G401 (cell line): ENCODE results near the gene DISP3. TPM values are rescaled to one million over a fixed set of nuclear protein-coding genes. Genes with fewer than 3 reads are reported as not detected.

Experiments
- DNase-seq: peaks from one replicate; pipeline ENCODE4 v3.0.0-alpha.2; 2015; ENCODE audit warnings: low spot score
- in situ Hi-C: cut with HindIII; loops from 2 replicates; pipeline ENCODE4 v1.10.0; 2016; ENCODE audit warnings: low sequenced_read_pairs, mixed read lengths
- total RNA-seq: library from RNA; depleted of rRNA; stranded (reverse); fragments of >200 nt; shearing (Covaris generic); gene quantifications from 2 replicates; pipeline ENCODE4 v1.2.3, GENCODE V29; 2014

DISP3 gene
- total RNA-seq, 1 experiment from 2014 or later, result not detected

DNA sequence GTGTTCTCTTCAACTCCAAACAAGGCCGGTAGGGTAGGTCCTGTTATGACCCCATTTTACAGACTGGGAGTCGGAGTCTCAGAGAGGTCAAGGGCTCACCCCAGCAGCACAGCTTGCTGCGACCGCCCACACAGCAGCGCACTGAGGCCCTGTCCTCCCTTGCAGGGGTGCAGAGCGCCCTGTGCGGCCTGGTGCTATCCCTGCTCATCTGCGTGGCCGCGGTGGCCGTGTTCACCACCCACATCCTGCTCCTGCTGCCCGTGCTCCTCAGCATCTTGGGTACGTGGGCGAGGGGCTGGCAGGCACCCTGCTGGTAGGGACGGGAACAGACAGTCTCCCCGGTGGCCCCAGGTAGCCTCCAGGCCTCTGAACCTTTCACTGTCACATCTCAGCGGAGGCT is 55.9 kb downstream of the DISP3 start:
- in situ Hi-C loops, result no loop called here
- no peak for DNase-seq

DNA sequence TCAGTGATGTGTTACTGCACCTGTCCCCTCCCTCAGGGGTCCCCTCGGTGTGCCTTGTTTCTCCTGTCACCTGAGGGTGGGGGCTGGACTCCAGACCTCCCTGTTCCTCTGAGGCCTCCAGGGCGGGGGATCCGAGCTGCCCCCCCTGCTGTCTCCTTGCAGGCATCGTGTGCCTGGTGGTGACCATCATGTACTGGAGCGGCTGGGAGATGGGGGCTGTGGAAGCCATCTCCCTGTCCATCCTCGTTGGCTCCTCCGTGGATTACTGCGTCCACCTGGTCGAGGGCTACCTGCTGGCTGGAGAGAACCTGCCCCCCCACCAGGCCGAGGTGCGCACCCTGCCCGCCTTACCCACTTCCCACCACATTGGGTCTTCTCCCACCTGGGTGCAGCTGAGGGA is 56.4 kb downstream of the DISP3 start:
- DNase-seq, result no peak
- in situ Hi-C loops, result no loop called here

DNA sequence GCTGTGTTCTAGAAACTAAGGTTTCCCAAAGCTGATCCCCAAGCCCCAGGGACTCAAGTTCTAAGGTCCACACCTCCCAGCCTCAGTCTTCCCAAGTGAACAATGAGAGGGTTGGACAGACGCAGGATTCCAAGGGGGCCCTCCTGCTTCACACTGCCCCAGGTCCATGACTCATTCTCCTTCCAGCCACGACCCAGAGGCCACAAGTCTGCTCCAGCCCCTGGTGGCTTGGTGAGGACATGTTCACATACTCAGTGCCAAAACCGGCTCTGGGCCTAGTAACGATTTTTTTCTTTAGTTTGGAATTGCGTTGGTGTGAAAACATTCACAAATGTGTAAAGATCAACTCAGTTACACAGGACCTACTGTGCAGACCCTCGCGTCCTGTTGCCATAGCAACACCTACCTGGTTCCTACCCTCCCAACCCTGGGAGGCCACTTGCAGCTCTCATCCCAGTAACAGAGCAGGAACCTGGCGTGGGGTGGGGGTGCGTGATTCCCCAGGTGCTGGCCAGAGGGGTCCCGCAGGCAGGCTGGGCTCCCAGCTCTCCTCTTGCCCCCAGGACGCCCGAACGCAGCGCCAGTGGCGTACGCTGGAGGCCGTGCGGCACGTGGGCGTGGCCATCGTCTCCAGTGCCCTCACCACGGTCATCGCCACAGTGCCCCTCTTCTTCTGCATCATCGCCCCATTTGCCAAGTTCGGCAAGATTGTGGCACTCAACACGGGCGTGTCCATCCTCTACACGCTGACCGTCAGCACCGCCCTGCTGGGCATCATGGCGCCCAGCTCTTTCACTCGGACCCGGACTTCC is 57.0 kb downstream of the DISP3 start:
- in situ Hi-C loops, result no loop called here
- no peak for DNase-seq

- DNase-seq, result no peak
- in situ Hi-C loops, result no loop called here
These were observed 57.8 kb downstream of the DISP3 start for GRCh38 chr1:11536573-11537379.

DNA sequence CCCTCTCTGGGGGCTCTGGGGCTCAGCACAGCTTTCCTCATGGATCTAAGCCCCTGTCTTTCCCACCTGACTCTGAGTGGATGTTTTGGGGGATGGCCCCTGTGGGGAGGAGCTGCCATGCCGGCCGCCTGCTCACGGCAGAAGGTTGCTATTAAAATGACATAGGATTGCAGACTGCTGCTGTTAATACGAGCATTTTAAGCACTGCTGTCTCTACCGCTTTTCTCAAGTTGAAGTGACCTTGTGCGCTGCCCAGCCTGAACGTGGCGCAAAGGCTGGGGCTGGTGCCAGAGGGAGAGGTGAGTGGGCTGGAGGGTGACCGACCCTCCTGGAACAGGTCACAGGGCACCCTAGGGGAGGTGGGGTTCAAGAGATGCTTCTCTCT is 58.4 kb downstream of the DISP3 start:
- no peak for DNase-seq

GRCh38 chr1:11537854-11538591 is 59.1 kb downstream of the DISP3 start:
- in situ Hi-C loops, result no loop called here
- no peak for DNase-seq

More for the DNA sequence above, 58.4 kb downstream of the DISP3 start:
- in situ Hi-C loops, result no loop called here

DNA sequence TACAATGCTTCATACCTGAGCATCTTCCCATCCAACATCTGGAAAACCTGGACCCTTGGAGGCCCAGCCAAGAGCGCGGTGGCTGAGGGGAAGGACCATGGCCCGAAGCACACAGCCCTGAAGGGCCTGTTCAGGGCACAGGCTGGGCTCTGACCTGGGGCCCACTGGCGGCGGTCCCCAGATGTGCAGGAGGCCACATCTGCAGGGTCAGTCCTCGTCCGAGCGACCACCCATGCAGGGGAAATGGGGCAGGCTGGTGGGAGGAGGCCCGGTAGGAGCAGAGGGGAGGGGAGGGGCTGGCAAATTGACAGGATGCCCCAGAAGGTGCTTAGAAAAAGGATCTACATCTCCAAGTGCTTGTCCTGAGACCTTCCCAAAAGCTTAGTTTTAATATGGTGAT is 59.9 kb downstream of the DISP3 start:
- DNase-seq, result no peak
- in situ Hi-C loops, result no loop called here

DNA sequence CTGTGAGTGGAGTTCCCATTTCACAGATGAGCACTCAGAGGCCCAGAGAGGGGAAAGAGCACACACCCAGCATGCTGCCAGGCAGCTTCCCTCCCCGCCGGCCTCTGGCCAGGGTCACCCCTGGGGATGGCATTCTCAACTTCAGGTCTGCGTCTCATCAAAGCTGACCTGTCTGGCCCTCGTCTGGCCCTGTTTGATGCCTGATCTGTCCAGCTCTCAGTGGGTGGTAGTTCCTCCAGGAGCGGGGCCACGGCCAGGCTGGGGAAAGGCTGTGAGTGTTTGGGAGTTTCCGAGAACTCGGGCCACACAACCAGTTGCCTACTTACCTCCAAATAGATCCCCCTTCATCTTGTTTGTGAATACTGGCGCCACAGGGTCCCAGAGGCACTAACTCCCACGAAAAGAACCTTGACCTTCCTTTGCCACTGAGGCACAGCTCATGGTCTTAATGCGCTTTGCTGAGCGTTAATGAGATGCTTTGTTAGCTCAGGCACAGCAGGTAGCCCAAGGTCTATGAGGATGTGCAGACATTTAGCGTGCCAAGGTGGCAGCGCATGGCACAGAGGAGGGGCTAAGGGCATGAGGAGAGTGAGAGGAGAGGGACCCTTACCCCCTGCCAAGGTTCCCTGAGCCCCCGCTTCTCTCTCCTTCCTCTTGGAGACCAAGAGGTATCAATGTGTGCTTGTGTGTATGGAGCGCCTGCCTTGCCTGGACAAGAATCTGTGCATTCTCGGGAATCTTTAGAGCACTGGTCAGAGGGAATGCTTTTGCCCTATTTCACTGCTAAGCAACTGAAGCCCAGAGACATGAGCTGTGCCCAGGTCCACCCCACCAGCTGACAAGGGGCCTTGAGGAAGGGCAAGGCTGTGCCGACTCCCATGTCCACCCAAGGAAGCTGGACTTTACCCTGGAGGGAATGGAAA is 61.2 kb downstream of the DISP3 start:
- in situ Hi-C loops, result no loop called here
- DNase-seq, result no peak

DNA sequence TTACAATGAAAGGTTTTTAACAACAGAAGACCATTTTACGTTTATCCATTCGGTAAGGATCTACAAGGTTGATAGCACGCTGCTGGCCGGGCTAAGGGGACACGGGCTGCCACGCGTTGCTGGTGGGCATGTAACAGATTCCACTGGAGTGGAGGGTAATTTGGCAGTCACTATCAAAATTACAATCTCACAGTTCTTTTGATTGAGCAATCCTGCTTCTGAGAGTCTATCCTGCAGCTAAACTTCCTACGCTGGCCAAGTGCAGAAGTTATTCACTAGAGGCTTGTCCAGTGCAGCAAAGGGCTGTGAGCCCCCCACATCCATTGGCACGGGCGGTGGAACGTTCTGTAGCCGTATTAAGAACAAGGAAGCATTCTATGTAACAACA is 61.8 kb downstream of the DISP3 start:
- in situ Hi-C loops, result no loop called here
- DNase-seq, result no peak

- DNase-seq, result no peak
- in situ Hi-C loops, result no loop called here
These were observed 62.3 kb downstream of the DISP3 start for GRCh38 chr1:11541236-11541635.

- no peak for DNase-seq
- in situ Hi-C loops, result no loop called here
These were observed 63.0 kb downstream of the DISP3 start for GRCh38 chr1:11541956-11542355.

DNA sequence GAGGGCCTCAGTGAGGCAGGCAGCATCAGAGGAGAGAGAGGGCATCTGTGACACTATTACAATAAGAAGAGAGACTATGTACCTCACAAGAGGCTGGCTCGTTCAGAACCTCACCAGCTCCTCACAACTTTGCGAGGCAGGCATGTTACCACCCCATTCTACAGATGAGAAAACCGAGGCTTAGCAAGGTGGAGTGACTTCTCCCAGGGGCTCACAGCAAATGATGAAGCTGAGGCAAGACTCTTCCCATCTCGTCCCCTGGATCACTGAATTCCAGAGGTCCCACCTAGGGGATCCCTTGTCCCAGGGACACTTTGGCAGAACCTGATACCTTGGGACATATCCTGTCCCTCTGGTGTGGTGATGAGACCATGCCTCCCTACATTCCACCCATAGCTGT is 64.4 kb downstream of the DISP3 start:
- DNase-seq, result no peak
- in situ Hi-C loops, result no loop called here

DNA sequence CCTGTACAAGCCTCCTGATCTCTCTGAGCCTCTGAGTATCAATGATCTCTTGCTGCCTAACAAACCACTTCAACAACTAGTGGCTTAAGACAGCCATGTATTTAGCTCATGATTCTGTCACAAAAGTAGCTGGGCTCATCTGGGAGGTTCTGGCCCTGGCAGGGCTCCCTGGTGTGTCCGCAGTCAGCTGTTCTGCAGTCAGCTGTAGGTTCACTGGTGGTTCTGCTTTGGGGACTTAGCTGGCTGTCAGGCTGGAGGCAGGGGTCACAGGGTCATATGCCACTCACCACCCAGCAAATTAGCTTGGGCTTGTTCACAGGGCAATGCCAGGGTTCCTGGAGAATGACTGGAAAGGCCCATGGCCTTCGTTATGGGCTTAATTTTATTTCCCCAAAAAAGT is 64.8 kb downstream of the DISP3 start:
- no peak for DNase-seq
- in situ Hi-C loops, result no loop called here

DNA sequence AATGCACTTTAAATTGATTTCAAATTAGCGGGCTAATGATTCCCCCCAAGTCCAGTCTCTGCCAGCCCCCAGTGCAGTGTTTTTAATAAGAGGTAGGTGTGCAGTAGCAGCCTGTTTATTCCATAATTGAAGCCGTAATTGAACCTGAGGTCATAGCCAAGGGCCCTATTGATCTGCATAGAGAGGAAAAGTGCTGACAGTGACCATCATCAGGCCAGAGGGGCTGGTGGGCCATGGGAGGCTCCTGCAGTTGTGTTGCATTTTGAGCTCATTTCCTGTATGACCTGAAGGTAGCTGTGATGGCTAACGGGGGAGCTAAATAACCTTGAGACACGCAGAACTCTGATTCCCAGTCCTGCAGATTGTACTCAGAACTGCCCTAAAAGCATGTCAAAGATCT is 67.5 kb downstream of the DISP3 start:
- DNase-seq, result no peak
- in situ Hi-C loops, result no loop called here

DNA sequence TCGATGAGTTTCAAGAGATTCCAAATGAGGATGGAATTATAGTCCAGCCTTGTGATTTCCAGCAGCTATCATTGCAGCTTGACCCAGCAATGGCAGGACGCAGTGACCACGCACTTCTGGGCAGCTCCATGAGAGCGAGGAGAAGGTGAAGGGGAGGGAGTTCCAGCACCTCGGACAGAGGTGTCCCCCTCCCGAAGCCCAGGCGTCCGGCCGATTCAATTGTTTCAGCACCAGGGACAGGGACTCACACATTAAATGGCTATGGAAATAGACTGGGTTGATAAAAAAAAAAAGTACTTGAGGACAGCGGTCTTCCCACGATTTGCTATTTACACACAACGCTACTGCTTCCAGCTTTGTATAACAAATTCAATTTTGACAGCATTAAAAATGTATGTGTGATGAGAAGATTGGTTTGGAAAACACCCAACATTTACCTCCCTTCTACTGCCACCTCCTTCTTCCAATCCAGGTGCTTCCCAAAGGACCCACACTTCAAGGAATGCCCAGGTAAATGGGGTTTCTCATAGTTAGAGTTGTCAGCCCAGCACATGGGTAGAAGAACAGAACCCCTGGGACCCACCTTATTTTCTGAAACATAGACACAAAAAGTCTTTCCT is 71.8 kb downstream of the DISP3 start:
- in situ Hi-C loops, result no loop called here

DNA sequence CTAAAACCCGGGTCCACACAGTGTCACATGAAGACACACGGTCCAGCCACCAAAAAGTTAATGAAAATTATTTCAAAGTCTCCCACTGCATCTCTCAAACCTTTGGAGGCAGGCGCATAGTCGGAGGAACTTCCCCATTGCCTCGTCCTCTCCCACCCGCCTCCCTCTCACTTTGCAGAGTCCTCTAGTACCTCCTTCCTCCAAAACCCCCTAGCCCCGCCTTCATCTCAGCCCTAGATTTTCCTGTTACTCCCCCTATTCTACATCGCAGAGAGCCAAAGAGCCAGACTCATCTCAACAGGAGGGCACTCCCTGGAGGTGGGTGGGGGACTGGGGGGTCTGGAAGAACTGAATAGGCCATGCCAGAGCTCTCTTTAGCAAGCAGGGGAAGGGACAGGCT is 79.3 kb downstream of the DISP3 start:
- in situ Hi-C loops, result no loop called here
- no peak for DNase-seq

More for the DNA sequence above, 71.8 kb downstream of the DISP3 start:
- DNase-seq, result peak; percentile 25

DNA sequence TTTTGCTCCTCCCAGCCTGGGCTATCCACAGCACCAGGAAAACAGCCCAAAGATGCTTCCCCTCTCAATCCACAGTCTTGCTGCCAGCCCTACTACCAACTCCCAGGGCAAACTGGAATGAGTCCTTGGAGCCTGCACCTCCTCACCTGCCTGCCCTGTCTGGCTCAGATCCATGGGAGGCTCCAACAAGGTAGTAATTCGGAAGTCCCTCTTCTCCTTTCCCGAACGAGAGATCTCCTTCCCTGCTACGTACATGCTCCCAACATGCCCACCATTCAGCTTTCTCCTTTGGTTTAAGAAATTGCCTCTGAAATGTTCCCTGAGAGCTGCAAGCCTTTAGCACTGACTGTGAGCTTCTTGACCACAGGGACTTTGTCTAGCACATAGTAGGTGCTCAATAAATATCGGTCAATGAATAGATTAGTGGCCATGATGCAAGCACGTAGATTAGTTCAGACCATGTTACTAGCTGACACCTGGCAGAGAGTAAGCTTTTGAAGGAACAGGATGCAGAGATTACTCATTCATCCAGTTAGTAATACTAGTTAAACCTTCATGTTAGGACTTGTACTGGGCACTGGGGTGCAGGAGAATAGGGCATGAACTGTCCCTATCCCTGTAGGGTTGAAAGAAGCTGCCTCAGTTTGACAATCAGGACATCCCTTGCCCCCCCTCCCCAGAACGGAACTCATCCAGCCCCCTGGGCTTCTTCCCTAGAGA is 80.1 kb downstream of the DISP3 start:
- in situ Hi-C loops, result no loop called here
- DNase-seq, result no peak

- no peak for DNase-seq
These were observed 80.6 kb downstream of the DISP3 start for GRCh38 chr1:11559591-11559970.

More at GRCh38 chr1:11559591-11559970, 80.6 kb downstream of the DISP3 start:
- in situ Hi-C loops, result no loop called here
